GM12874 (cell line): ENCODE results near the gene CYP24A1.

Experiments
- CTCF ChIP-seq: IDR thresholded peaks from 2 replicates; pipeline ENCODE4 v1.5.1; 2011; ENCODE audit warnings: low read depth, mild to moderate bottlenecking, control low read depth, low read length, moderate library complexity; ENCODE audit not compliant: insufficient read depth

The CYP24A1 gene

GRCh38 chr20:54193817-54194216 lies 20.0 kb upstream of the CYP24A1 start:
- no peak for TF ChIP-seq CTCF

GRCh38 chr20:54190217-54190616 lies 16.4 kb upstream of the CYP24A1 start:
- no peak for TF ChIP-seq CTCF

GRCh38 chr20:54189630-54190029 lies 15.8 kb upstream of the CYP24A1 start:
- TF ChIP-seq CTCF = no peak

GRCh38 chr20:54188132-54188849 lies 14.5 kb upstream of the CYP24A1 start:
- no peak for TF ChIP-seq CTCF

GRCh38 chr20:54184904-54185626 lies 11.3 kb upstream of the CYP24A1 start:
- no peak for TF ChIP-seq CTCF

GRCh38 chr20:54184071-54184470 lies 10.3 kb upstream of the CYP24A1 start:
- no peak for TF ChIP-seq CTCF

GRCh38 chr20:54180931-54181330 lies 7.1 kb upstream of the CYP24A1 start:
- TF ChIP-seq CTCF = no peak
